ENCODE measurements around the gene ELP4. TPM values are rescaled to one million over a fixed set of nuclear protein-coding genes. Genes with fewer than 3 reads are reported as not detected.

The ELP4 gene
- total RNA-seq, 1 donor from 2014 or later: 21.2 TPM

GRCh38 chr11:31821235-31821764 is 311.7 kb downstream of the ELP4 start:
- intact Hi-C loops (cut with micrococcal nuclease): no loop called here

DNA sequence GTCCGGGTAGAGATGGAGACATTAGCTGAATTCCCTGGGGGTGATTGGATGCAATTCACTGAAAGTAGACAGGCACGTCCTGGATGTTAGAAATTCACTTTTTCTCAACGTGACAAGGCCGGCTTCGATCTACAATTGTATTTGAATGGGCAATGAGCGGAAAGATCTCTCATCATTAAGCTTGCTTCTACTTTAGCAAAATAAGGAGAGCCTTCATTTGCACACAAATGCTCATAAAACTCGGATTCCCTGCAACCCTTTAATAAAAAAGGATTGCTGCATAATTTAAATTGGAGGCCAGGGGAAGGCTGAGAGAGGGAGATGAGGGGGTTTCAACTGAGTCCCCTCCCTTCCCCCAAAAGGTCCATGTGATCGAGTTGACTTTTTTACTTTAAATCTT is 312.2 kb downstream of the ELP4 start:
- intact Hi-C loops (cut with micrococcal nuclease): no loop called here

DNA sequence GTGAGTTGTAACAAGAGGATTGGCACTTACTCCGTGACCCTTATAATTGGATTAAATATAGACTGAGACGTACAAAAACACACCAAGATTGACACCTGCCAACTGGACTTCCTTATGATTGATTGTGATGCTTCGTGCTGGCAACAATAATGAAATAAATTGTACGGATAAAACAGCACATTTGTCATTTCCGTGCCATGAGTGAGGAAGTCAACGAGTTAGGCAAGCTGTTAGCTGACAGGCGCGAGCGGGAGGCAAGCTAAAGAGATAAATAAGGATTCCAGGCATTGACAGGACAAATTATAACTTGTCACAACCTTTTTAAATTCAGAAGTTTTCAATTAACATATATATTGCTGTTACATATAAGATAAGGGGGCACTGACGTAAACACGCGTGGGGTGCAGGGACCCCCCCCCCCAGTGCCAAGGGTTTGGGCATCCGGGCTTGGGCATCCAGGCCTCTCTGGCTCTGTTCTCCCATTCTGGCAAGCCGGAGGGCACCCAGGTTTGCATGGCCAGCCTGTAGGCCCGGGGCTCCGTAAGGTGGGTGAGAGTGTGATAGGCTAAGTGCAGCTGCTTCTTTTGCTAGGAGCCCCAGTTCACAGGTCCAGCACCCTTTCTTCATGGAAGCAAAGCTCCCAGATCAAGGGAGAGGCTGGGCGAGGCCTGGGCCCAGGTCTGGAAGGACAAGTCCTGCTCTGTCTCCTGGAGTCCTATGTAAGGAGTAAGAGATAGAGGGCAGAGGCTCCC is 312.8 kb downstream of the ELP4 start:
- intact Hi-C loops (cut with micrococcal nuclease): no loop called here

DNA sequence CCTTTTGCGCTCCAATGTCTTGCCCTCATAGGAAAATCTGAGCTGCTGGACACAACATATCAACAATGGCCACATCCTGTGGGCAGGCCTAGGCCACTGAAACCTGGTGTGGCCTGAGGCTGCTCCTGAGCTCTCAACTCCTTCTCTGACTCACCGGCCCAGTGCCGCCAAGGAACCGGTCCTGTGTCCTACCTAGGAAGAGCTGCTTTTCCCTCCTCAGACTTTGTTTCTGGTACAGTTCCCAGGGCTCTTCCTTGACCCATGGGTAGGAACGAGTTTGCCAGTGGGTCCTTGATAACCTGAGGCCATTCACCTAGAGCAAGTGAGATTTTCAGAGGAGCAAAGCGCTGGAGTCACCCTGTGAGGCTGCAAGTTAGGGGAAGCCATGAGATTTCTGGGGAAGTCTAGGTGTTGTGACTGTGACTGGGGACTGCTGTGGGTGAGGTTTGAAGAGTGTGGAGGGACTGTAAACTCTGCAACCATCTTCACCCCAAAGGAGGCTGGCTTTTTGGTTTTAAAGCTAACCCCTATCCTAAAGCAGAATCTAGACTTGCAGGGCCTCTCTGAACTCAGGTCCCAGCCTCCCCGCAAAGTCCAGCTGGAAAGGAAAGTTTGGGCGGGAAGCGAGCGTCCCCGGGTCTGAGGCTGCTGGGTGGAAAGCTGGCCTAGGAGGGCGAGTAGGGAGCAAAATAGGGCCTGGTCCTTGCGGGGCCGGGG is 313.5 kb downstream of the ELP4 start:
- intact Hi-C loops (cut with micrococcal nuclease): no loop called here

GRCh38 chr11:31823644-31824331 is 314.2 kb downstream of the ELP4 start:
- intact Hi-C loops (cut with micrococcal nuclease): no loop called here

DNA sequence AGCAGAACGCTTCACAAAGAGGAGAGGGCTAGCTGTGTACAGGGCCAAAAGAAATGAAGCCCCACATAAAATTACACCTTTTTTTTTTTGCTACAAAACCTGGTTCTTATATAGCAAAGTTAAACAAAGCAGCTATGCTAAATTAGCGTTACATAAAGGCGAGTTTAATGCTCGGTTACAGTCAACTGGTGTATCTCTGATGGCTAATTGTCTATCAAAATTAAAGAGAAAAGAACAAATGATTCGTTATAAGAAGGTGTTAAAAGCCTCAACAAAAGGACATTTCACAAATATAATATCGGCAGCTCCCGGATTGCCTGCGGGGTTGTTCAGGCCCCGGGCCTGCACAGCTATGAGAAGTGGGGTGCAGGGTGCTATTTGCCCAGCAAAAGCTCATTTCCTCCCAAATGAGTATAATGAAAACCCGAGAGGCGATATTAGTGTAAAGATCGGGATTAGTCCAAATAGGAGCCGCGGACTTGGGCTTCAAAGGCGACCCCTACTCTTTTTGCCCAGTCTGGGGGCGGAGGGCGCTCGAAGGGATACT is 314.8 kb downstream of the ELP4 start:
- intact Hi-C loops (cut with micrococcal nuclease): no loop called here

- intact Hi-C loops (cut with micrococcal nuclease): no loop called here
These were observed 315.6 kb downstream of the ELP4 start for GRCh38 chr11:31824879-31825837.

DNA sequence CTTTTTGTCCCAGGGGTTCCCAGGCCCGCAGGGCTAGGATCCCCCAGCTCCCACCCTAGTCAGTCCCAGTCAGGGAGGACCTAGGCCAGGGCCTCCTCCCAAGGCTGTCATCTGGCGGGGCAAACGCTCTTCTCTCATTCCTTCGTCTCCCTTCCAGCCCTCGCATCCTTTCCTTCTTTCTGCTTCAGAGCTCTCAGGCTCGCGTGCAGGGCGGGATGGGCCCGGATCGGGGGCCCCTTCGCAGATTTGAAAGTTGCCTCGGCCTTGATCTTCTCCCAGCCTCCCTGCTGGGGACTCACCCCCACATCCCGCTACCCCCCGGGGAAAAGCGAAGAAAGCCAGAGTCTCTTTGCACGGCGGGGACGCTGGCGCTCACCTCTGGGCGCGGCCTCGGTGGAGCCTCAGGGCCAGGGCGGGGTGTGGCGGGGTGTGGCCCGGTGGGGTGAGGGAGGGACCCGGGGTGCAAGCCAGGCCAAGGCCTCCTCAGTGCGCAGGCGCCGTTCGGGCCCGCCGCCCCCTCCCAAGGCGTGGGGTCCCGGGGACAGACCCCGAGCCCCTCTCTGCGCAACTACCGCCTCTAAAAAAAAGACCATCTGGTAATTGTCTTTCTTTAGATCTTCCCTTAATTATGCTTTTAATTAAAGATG is 316.4 kb downstream of the ELP4 start:
- intact Hi-C loops (cut with micrococcal nuclease): loop anchor here (1.0 kb wide), 1 partner anchor 23 kb away; no protein-coding TSS in a partner anchor

DNA sequence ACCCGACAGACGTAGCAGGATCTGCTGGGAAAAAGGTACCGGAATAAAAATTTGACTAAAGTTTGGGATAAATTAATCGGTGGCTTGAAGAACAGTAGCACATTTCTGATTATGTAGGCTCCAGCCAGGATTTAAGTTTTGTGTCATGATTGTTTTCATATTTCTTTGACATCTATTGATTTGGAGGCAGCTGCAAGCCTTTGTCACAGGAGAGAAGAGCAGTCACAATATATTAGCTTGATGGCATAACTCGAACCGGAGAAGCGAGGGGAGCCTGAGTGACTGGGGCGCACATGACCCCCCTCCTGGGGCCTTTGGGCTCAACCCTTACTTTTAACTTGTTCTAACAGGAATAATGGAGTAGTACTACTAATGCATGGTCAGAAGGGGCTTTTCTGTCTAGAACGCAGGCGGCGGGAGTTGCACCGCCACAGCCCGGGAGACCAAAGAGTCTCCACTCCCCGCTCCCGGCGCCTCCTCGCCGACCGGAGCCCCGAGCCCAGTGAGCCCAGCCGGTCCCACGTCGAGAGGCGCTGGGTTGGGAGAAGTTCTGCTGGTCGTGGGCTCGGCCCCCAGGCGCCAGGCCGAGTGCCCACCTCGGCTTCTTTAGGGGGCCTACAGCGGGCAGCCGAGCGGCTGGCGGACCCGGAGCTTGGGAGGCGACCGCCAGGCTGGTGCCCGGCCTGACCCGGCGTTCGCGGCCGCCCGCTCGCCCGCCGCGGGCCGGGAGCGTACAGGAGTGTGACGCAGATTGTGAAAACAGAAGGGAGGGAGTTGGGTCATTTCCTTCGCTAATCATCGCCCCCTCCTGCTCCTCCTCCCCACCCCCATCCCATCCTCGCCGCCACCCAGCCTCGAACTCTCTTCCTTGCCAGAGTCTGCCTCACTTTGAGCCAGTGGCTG is 317.2 kb downstream of the ELP4 start:
- intact Hi-C loops (cut with micrococcal nuclease): loop anchor here (1.0 kb wide), 1 partner anchor 23 kb away; no protein-coding TSS in a partner anchor

GRCh38 chr11:31827455-31828206 is 318.1 kb downstream of the ELP4 start:
- intact Hi-C loops (cut with micrococcal nuclease): no loop called here

GRCh38 chr11:31828217-31828616 is 318.6 kb downstream of the ELP4 start:
- intact Hi-C loops (cut with micrococcal nuclease): no loop called here

- intact Hi-C loops (cut with micrococcal nuclease): no loop called here
These were observed 320.8 kb downstream of the ELP4 start for GRCh38 chr11:31830406-31830805.

DNA sequence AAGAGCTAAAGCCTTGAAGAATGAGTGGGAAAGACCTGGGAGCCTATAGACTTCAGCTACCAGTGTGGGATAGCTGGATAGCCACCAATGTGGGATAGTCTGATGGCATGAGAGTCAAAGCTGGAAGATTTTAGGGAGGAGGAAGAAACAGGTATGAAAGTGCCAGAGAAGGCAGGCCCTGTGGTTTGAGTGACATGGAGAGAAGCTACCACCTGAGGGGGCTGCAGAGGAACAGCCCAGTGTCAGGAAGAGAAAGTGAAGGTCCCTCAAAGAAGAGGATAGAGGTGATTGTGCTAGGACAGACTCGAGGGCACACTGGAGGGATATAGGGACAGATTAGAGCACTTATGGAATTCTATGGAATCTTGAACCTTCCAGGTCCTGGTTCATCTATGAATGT is 324.7 kb downstream of the ELP4 start:
- intact Hi-C loops (cut with micrococcal nuclease): no loop called here

Other genes with a start within 250 kb of the ELP4 start
- 0.16 TPM in 1 of 2 replicates, not detected in the other for gene DCDC1, start 140.0 kb upstream of the ELP4 start, total RNA-seq
- 14.6 and 21.0 TPM in 2 replicates for gene DNAJC24, start 139.9 kb upstream of the ELP4 start, total RNA-seq
- gene IMMP1L, start 145 bp upstream of the ELP4 start, total RNA-seq: 21.3 and 26.8 TPM in 2 replicates

Measured in T-helper 2 cell treated with Interferon-gamma antibody and Interleukin-4, amounts not matched to agents 100 ng/mL and 5 ng/mL, for 36 hours (primary cell).